GM12878 (cell line): ENCODE data around the gene ACRV1. TPM values are rescaled to one million over a fixed set of nuclear protein-coding genes. Genes with fewer than 3 reads are reported as not detected.

Experiments
- ATAC-seq: fragments of 200-7000 bp; cut with Tn5 transposase; 3 replicates; pipeline ENCODE4 v1.9.1; 2020; ENCODE audit warnings: mild to moderate bottlenecking, moderate library complexity
- BruUV-seq: library from RNA; stranded (reverse); fragments of 400-500 nt; replicated peaks from 2 replicates; lab custom pipeline; 2021; lab: Mats Ljungman, UMichigan
- CTCF ChIA-PET: fragments of 300-600 bp; sonication (Branson Sonifier 250); formaldehyde crosslinking; extraction: SDS; loops from one replicate; lab custom pipeline; 2021; ENCODE audit warnings: inconsistent platforms; lab: Yijun Ruan, JAX
- POLR2A ChIA-PET: fragments of 350-600 bp; formaldehyde crosslinking; extraction: SDS; loops from one replicate; lab custom pipeline; 2021; ENCODE audit warnings: inconsistent platforms; lab: Charles Lee
- RAD21 ChIA-PET: fragments of 300-600 bp; sonication (Branson Sonifier 250); formaldehyde crosslinking; loops from one replicate; lab custom pipeline; 2023; ENCODE audit warnings: antibody characterized with exemption; ENCODE audit not compliant: unreplicated experiment; lab: Charles Lee
- SMC1A ChIA-PET: fragments of 300-600 bp; sonication (Branson Sonifier 250); formaldehyde crosslinking; loops from one replicate; lab custom pipeline; 2023; ENCODE audit not compliant: unreplicated experiment, uncharacterized antibody; lab: Charles Lee
- DNase-seq: peaks from one replicate; pipeline ENCODE4 v3.0.0-alpha.2; 2011; ENCODE audit warnings: low read depth, low spot score
- FAIRE-seq: peaks from 3 replicates; lab custom pipeline; 2011; peaks lifted over from hg19 to GRCh38; lab: Jason Lieb, UNC
- H2AFZ ChIP-seq: 2 replicates; pipeline ENCODE4 v1.6.0; 2011; ENCODE audit warnings: low read depth, low read length, control low read depth; ENCODE audit not compliant: control insufficient read depth
- H3K27ac ChIP-seq: 2 replicates; pipeline ENCODE4 v1.5.1; 2011; ENCODE audit warnings: control low read depth; ENCODE audit not compliant: control insufficient read depth, insufficient read depth
- H3K27me3 ChIP-seq, 2 experiments: replicated peaks in 1 of 2; 2 replicates each; pipeline versions ENCODE4 v1.6.0 to v1.6.1; 2011; ENCODE audit warnings: low read length in 1 of 2; ENCODE audit not compliant: control insufficient read depth in 2 of 2, insufficient read depth in 2 of 2
- H3K36me3 ChIP-seq, 2 experiments: 2 replicates each; pipeline ENCODE4 v1.5.1; 2011; ENCODE audit warnings: low read length in 1 of 2; ENCODE audit not compliant: control insufficient read depth in 2 of 2, insufficient read depth in 2 of 2
- H3K4me1 ChIP-seq: 2 replicates; pipeline ENCODE4 v1.6.1; 2011; ENCODE audit warnings: mild to moderate bottlenecking, low read length, moderate library complexity, mixed read lengths; ENCODE audit not compliant: control insufficient read depth, insufficient read depth
- H3K4me2 ChIP-seq: 2 replicates; pipeline ENCODE4 v1.6.0; 2011; ENCODE audit warnings: control low read depth; ENCODE audit not compliant: control insufficient read depth, insufficient read depth
- H3K4me3 ChIP-seq: fragments of 200-600 bp; sonication (generic); 2 replicates; pipeline ENCODE4 v1.5.1; 2016
- H3K79me2 ChIP-seq: 2 replicates; pipeline ENCODE4 v1.6.0; 2011; ENCODE audit warnings: low read length; ENCODE audit not compliant: control insufficient read depth, insufficient read depth
- H3K9ac ChIP-seq: 2 replicates; pipeline ENCODE4 v1.8.0; 2011; ENCODE audit warnings: low read length, control low read depth, mixed read lengths; ENCODE audit not compliant: control insufficient read depth, insufficient read depth
- H3K9me3 ChIP-seq: replicated peaks from 3 replicates; pipeline ENCODE4 v1.5.1; 2011; ENCODE audit warnings: mild to moderate bottlenecking, low read length; ENCODE audit not compliant: control insufficient read depth, insufficient read depth
- H4K20me1 ChIP-seq: 2 replicates; pipeline ENCODE4 v1.6.0; 2011; ENCODE audit not compliant: control insufficient read depth, insufficient read depth
- BHLHE40 ChIP-seq, 2 experiments: fragments of 450-650 bp in 1 of 2; IDR thresholded peaks; 2 replicates each; pipeline ENCODE4 v1.6.1; 2011 to 2017; ENCODE audit warnings: low read depth in 2 of 2, borderline replicate concordance in 1 of 2, improper control_type of control experiment in 1 of 2, low read length in 1 of 2, mild to moderate bottlenecking in 1 of 2
- CREM ChIP-seq: IDR thresholded peaks from 2 replicates; pipeline ENCODE4 v1.6.1; 2014; ENCODE audit warnings: antibody characterized with exemption, low read depth
- EGR1 ChIP-seq, 2 experiments: IDR thresholded peaks; 1 replicate in 1 of 2; 2 replicates in 1 of 2; pipeline ENCODE4 v1.6.1; 2011 to 2012; ENCODE audit warnings: low read depth in 2 of 2, low read length in 2 of 2, borderline replicate concordance in 1 of 2, mild to moderate bottlenecking in 1 of 2, moderate library complexity in 1 of 2
- EP300 ChIP-seq, 2 experiments: fragments of 150-350 bp in 1 of 2; IDR thresholded peaks; 2 replicates each; pipeline ENCODE4 v1.6.1; 2011 to 2012; ENCODE audit warnings: low read depth in 2 of 2, low read length in 2 of 2, borderline replicate concordance in 1 of 2, improper control_type of control experiment in 1 of 2, inconsistent platforms in 1 of 2; ENCODE audit not compliant: control insufficient read depth in 1 of 2
- ETV6 ChIP-seq, 2 experiments: fragments of 450-650 bp in 1 of 2; IDR thresholded peaks in 1 of 2; conservative IDR thresholded peaks in 1 of 2; 2 replicates each; pipeline ENCODE4 v1.6.1; 2014; ENCODE audit warnings: antibody characterized with exemption in 1 of 2, borderline replicate concordance in 1 of 2, low read depth in 1 of 2, mild to moderate bottlenecking in 1 of 2, moderate library complexity in 1 of 2
- MEF2A ChIP-seq: IDR thresholded peaks from 2 replicates; pipeline ENCODE4 v1.6.1; 2011; ENCODE audit warnings: low read depth, mild to moderate bottlenecking, low read length, moderate library complexity; ENCODE audit not compliant: insufficient read depth
- MYC ChIP-seq: IDR thresholded peaks from 2 replicates; pipeline ENCODE4 v1.6.1; 2011; ENCODE audit warnings: mild to moderate bottlenecking, low read length, moderate library complexity, inconsistent platforms; ENCODE audit not compliant: insufficient read depth, insufficient replicate concordance, insufficient read length, severe bottlenecking
- NR2C1 ChIP-seq: fragments of 450-650 bp; IDR thresholded peaks from 2 replicates; pipeline ENCODE4 v1.6.1; 2017; ENCODE audit warnings: antibody characterized with exemption, mild to moderate bottlenecking, moderate library complexity
- PAX5 ChIP-seq: IDR thresholded peaks from 2 replicates; pipeline ENCODE4 v1.6.1; 2011; ENCODE audit warnings: low read depth, low read length, borderline replicate concordance
- PRDM15 ChIP-seq: fragments of 450-650 bp; formaldehyde crosslinking; IDR thresholded peaks from 2 replicates; pipeline ENCODE4 v1.4.0; 2020; ENCODE audit warnings: mild to moderate bottlenecking, moderate library complexity
- RAD51 ChIP-seq: fragments of 450-650 bp; IDR thresholded peaks from 2 replicates; pipeline ENCODE4 v1.6.1; 2016; ENCODE audit warnings: moderate library complexity, mild to moderate bottlenecking, inconsistent platforms
- SRF ChIP-seq, 2 experiments: IDR thresholded peaks; 2 replicates each; pipeline ENCODE4 v1.6.1; 2011; ENCODE audit warnings: low read depth in 2 of 2, low read length in 2 of 2, mild to moderate bottlenecking in 1 of 2, moderate library complexity in 1 of 2
- SUPT20H ChIP-seq: IDR thresholded peaks from 2 replicates; pipeline ENCODE4 v1.6.1; 2011; ENCODE audit warnings: low read depth, mild to moderate bottlenecking, low read length, moderate library complexity, borderline replicate concordance; ENCODE audit not compliant: control insufficient read depth
- ZBTB33 ChIP-seq: fragments of 450-650 bp; IDR thresholded peaks from 2 replicates; pipeline ENCODE4 v1.6.1; 2017; ENCODE audit warnings: mild to moderate bottlenecking
- ZNF274 ChIP-seq: IDR thresholded peaks from one replicate; pipeline ENCODE4 v1.8.0; 2011; ENCODE audit not compliant: insufficient read length, insufficient read depth
- WGBS: methylation state at CpG from one replicate; pipeline ENCODE4 v1.1.6; 2016; ENCODE audit warnings: low lambda C conversion rate; ENCODE audit not compliant: insufficient replicate concordance, insufficient coverage; ENCODE audit errors: missing lambda C conversion rate; 5-methylcytosine and 5-hydroxymethylcytosine counted together
- in situ Hi-C: fragments of 300-500 bp; cut with MboI; formaldehyde crosslinking; loops from 9 replicates; pipeline ENCODE4 v1.14.3; 2018; ENCODE audit warnings: mixed read lengths
- intact Hi-C: fragments of 100-400 bp; cut with micrococcal nuclease; formaldehyde crosslinking; loops from one replicate; pipeline ENCODE4 v1.14.2; 2022; ENCODE audit not compliant: unreplicated experiment
- polyA plus RNA-seq, 11 experiments: library from polyadenylated mRNA; depleted of rRNA in 4 of 11; unstranded in 6 of 11; stranded (reverse) in 5 of 11; fragments of >200 nt; fragmentation: Nextera tagmentation in 4 of 11; fragmentation: Illumina TruSeq in 1 of 11; extraction: Ambion mirVana in 4 of 11; extraction: Trizol in 1 of 11; gene quantifications; 1 replicate in 1 of 11; 2 replicates in 10 of 11; pipeline versions ENCODE4 v1.2.1 to v1.2.3, GENCODE V29; 2011 to 2016; ENCODE audit warnings: inconsistent platforms in 2 of 11, missing spikeins in 2 of 11, low read depth in 1 of 11
- total RNA-seq, 4 experiments: library from RNA; depleted of rRNA in 3 of 4; stranded (reverse); fragments of >200 nt in 3 of 4; fragmentation: Illumina TruSeq in 1 of 4; extraction: Trizol in 1 of 4; gene quantifications; 2 replicates each; pipeline versions ENCODE4 v1.2.1 to v1.2.3, GENCODE V29; 2013 to 2021

ACRV1 gene
- total and polyA plus RNA-seq, 10 of the 15 experiments (the other 5 are each of a cell fraction or from before 2014, with no cell fraction given) = 0.09 to 0.82 (median 0.23) TPM; not detected in 2

- Histone ChIP-seq H3K4me1 (peaks cover 7% of the 10 kb centered on the region; the same call in 1 of the 2 replicates), H4K20me1 (no peaks in the 10 kb centered on the region), H3K36me3 (peaks cover 3 to 11% of the 10 kb centered on the region in 2 experiments; a peak in 3 of 4 replicates), H3K4me3 (peak overlapping the region; percentile 81), H3K9ac (peak overlapping the region; percentile 97), H3K27me3 (no peaks in the 10 kb centered on the region), H2AFZ (peak overlapping the region; percentile 95), H3K9me3 (no peaks in the 10 kb centered on the region), H3K4me2 (peak overlapping the region; percentile 97), H3K27ac (peak overlapping the region; percentile 97), H3K79me2 (peaks cover 30% of the 10 kb centered on the region)
- BruUV-seq = no TSS peak
- ChIA-PET POLR2A (interaction anchor here (0.7 to 2.4 kb wide), 9 partner anchors 8 to 262 kb away, joined by 3 to 18 read pairs (median 4); partner anchors contain the start of genes EI24, HYLS1 and STT3A), RAD21 (interaction anchor here (0.8 to 1.9 kb wide), 7 partner anchors 8 to 264 kb away, joined by 3 to 5 read pairs (median 3); partner anchors contain the start of genes HYLS1 and STT3A), CTCF (interaction anchor here (1.1 to 1.4 kb wide), 3 partner anchors 32 to 262 kb away, joined by 3 to 4 read pairs (median 3); partner anchors contain the start of gene HYLS1), SMC1A (interaction anchor here (0.6 to 2.4 kb wide), 10 partner anchors 32 to 568 kb away, joined by 3 to 10 read pairs (median 4); partner anchors contain the start of genes HYLS1 and STT3A)
- WGBS = 1% methylated on average over 51 of the region's 51 CpGs
- in situ Hi-C loops (no loop called here), intact Hi-C loops (loop anchor here (1.0 to 2.0 kb wide), 3 partner anchors 33 to 249 kb away; partner anchors contain the start of genes EI24 and STT3A)
- FAIRE-seq = no peak
- peak; percentile 92 for ATAC-seq
- DNase-seq = peak; percentile 77
- TF ChIP-seq SRF (IDR thresholded peaks at IDR 0.05; ENCODE audit: low read depth in 2 of 2, low read length in 2 of 2) (peak; percentile 88 to 92), CREM (peak; percentile 92), EGR1 (IDR thresholded peaks at IDR 0.05; ENCODE audit: borderline replicate concordance in 1 of 2, low read depth in 2 of 2, low read length in 2 of 2) (peak in 1 of 2 experiments; percentile 37; a peak in 1 of 3 replicates), BHLHE40 (IDR thresholded peaks at IDR 0.05; ENCODE audit: borderline replicate concordance in 1 of 2, low read depth in 2 of 2, low read length in 1 of 2) (peak in 1 of 2 experiments; percentile 49; a peak in 2 of 4 replicates), ZBTB33 (no peak; the same call in 1 of the 2 replicates), ETV6 (conservative IDR thresholded peaks at IDR 0.05 in 1 of 2, IDR thresholded peaks at IDR 0.05 in 1 of 2; ENCODE audit: borderline replicate concordance in 1 of 2, low read depth in 1 of 2) (no peak), RAD51 (no peak), NR2C1 (no peak), PRDM15 (no peak), MYC (no peak), SUPT20H (no peak), ZNF274 (no peak), EP300 (IDR thresholded peaks at IDR 0.05; ENCODE audit: borderline replicate concordance in 1 of 2, control insufficient read depth in 1 of 2, low read depth in 2 of 2, low read length in 2 of 2) (no peak), MEF2A (no peak), PAX5 (peak; percentile 68; the same call in 1 of the 2 replicates)
Measured at GRCh38 chr11:125625630-125626287, 54.9 kb downstream of the ACRV1 start.
